Germinal center (tissue), 1 donor: Measurements from ENCODE around the gene MCF2L.

Experiments
- DNase-seq: peaks from one replicate; pipeline ENCODE4 v3.0.0; 2012; ENCODE audit warnings: mixed read lengths, low spot score

The MCF2L gene

DNA sequence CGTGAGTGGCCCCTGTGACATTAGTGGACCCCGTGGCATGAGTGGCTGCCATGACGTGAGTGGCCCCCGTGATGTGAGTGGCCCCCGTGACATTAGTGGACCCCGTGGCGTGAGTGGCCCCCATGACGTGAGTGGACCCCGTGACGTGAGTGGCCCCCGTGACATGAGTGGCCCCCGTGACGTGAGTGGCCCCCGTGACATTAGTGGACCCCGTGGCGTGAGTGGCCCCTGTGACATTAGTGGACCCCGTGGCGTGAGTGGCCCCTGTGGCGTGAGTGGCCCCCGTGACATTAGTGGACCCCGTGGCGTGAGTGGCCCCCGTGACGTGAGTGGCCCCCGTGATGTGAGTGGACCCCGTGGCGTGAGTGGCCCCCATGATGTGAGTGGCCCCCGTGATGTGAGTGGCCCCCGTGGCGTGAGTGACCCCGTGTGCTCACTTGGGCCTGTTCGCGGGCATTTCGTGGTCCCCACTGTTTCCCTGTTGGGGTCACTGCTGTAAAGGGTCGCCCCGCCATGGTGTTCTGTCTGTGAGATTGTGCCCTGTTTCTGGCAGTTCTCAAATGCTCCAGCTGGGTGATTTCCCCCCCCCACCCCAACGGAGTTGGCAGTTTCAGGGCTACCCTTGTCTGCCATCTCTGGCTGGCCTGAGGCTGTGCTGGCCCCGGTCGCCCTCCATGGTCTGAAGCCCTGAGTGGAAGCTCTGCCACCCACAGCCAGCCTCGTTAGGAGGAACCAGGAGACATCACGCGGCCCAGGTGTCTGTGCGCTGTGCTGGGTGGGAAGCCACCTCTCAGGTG is 64.2 kb downstream of the MCF2L start:
- no peak for DNase-seq

DNA sequence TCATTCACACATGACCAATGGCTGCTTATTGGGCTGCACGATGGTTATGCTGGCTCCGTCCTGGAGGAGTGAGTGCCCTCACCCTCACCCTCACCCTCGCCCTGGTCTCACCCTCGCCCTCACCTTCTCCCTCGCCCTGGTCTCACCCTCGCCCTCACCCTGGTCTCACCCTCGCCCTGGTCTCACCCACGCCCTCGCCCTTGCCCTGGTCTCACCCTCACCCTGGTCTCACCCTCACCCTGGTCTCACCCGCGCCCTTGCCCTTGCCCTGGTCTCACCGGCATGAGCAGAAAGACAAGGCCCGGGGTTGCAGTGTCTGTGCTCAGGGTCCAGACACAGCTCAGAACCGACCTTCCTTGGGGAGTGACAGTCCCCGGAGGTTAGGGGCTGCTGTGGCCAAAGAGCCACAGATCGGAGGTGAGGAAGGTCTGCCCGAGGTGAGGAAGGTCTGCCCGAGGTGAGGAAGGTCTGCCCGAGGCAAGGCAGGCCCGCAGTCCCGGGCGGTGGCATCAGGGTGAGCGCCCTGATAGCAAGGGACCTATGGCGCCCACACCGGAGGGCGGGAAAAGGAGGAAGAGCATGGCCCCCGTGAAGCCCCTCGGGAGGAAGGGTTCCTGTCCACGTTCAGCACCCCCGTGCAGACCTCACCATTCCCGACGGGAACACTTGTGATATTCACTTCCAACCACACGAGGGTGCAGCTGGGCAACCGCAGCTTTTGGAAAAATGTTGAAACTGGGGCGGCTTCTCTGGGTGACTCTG is 65.6 kb downstream of the MCF2L start:
- DNase-seq = no peak

DNA sequence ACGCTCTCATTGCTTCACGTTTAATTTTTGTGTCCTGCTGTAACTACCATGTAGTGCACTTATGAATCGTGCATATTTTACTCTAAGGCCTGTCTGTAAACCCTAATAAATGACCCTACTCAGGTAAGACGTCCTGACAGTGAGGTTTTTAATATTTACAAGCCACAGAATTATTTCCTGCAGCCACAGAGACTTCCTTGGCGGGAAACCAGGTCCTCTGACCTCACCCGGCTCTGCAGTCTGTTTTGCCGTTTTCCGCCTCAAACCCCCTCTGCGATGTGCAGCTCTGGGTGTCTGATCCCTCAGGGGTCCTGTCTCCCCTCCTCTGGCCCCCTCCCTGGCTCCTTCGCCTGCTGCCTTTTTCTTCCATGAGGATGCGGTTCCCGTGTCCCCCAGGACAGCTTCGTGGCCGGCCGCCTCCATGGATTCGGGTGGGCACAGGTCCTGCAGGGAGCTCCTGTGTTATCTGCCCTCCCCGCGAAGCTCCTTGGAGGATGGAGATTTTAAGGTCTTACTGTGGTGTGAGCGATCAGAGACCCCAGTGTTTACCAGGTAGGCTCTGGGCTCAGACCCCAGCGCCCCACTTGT is 66.3 kb downstream of the MCF2L start:
- DNase-seq = no peak

DNA sequence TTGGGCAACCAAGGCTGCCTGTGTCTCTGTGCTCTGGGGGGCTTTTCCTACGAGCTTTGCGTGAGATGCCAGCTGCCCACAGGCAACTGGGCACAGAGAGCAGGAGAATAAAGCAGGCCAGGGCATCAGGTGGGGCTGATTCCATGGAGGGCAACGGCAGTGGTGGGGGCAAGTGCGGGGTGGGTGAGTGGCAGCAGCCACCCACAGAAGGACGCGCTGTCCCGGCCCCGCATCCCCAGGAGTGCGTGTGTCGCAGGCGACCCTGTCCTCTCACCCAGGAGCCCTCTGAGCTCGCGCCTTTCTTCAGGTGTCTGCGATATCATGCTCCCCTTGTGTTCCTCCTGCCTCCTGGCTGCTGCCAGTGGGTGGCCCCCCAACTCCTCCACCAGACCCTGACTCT is 67.4 kb downstream of the MCF2L start:
- no peak for DNase-seq

DNA sequence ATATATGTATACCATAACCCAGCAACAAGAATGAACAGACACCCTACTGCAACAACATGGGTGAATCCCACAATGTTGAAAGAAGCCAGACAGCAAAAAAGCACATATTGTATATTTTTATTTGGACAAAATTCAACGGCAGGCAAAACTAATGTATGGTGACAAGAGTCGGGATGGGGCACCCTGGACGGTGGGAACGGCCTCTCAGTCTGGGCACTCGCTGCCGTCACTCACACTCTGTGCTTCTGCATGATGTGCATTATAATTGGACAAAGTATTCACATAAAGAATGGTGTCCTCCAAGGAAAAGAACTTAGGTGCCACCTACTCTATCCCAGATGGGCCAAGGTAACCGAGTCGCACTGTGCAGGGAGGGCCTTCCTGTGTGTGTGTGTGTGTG is 71.0 kb downstream of the MCF2L start:
- no peak for DNase-seq

DNA sequence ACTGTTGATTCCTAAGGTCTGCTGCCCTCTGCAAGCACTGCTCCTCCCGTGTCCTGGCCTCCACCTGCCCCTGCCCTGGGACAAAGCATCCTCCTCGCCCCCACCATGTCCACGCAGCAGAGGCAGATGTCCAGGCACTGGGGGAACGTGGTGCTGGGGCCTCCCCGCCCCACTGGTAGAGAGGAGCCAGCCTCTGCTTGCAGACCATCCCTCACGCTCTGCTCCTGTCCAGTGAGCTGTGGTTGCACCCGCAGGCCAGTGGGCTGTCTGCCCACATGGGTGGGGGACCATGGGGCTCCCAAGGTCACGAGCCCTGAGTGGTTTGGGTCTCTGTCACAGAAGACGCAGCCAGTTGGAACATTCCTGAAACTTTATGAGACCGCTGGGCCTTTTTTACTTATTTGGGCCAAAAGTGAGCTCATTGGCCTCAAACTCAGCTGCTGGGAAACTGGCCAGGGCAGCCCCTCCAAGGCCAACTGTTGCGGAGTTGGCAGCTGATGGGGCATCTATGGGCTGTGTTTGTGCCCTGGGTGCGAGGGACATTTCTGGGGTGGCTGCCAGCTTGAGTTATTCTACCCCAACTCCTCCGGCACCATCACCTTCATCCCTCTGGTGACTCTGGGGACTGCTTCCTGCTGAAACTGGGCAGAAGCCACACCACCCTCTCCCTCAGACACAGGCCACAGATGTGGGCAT is 71.7 kb downstream of the MCF2L start:
- no peak for DNase-seq

DNA sequence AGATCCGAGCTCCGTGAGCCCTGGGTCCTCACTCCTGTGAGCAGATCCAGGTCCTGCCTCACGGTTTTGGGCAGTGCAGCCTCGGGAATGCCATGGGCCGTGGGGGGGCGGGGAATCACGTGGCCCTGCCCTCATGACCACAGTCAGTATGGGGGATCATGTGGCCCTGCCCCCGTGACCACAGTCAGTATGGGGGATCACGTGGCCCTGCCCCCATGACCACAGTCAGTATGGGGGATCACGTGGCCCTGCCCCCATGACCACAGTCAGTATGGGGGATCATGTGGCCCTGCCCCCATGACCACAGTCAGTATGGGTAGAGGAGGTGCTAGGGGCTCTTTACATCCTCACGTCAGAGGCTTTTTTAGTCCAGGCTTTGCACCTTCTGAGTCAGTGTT is 72.3 kb downstream of the MCF2L start:
- DNase-seq = no peak

DNA sequence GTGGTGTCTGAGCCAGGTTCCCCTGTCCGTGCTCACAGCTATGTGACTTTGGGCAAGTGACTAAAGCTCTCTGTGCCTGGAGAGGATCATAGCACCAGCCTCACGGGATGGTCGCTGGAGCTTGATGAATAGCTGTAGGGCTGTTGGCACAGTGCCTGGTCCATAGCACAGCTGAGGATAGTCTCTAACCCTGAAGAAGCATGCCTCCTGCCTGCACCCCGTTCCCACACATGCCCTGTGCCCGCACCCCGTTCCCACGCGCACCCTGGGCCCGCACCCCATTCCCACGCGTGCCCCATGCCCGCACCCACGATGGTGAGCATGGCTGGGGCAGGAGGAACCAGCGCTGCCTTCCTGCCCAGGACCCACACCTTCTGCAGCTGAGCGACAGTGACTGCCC is 72.9 kb downstream of the MCF2L start:
- DNase-seq = no peak

DNA sequence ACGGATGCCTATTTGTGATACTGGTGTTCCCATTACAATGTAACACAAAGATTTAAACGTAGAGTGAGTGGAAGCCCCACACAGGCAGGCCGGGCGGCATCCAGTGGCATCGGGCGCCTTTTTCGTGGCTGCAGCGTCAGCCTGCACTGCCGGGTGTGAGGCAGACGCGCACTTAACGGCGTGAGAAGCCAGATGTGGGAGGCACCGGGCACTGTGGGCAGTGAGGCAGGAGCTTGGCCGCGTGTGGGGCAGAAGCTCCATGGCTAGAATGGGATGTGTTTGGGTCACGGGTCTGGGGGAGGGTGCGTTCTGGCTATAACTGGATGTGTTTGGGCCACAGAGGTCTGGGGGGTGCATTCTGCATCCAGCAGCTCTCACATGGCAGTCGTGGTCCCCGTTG is 73.4 kb downstream of the MCF2L start:
- DNase-seq = no peak

DNA sequence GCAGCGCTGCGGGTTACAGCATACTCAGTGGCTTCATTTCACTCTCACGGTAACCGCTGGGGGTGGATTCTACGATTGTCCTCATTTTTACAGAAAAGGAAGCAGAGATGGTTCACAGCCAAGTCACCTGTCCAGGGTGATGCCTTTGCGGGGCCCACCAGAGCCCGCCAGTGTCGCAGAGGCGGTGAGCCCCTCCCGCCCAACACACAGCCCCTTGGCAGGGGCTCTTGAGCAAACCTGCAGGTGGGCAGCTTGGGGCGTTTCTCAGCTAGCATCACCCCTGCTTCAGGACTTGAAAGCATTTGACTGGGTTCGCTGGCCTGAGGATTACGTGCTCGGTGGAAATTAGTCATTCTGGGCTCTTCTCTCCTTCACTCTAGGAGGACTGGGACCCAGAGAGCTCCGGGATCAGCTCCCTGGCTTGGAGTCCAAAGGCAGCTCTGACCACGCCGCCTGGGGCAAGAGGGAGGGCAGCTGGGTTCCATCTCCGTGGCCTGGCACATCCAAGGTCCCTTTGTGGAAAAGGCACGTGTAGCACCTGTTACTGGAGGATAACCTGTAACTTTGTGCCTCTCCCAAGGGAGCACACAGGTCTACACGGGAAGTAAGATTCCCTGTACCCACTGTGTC is 74.1 kb downstream of the MCF2L start:
- no peak for DNase-seq

DNA sequence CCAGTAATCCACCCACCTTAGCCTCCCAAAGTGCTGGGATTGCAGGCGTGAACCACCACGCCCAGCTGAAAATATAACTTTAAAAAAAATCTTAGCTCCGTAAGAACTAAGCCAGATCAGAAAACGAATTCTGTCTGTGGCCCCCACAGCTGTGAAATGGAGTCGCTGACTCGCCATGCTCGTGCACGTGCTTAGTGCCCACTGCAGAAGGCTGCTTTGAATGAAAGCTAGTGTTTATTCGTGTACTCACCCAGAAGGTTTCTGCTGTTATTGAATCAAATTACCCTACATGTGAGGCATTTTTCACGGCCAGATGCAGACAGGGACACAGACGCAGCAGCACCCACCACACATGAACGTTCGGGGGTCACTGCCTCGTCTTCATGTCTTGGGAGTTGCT is 74.9 kb downstream of the MCF2L start:
- DNase-seq = no peak

DNA sequence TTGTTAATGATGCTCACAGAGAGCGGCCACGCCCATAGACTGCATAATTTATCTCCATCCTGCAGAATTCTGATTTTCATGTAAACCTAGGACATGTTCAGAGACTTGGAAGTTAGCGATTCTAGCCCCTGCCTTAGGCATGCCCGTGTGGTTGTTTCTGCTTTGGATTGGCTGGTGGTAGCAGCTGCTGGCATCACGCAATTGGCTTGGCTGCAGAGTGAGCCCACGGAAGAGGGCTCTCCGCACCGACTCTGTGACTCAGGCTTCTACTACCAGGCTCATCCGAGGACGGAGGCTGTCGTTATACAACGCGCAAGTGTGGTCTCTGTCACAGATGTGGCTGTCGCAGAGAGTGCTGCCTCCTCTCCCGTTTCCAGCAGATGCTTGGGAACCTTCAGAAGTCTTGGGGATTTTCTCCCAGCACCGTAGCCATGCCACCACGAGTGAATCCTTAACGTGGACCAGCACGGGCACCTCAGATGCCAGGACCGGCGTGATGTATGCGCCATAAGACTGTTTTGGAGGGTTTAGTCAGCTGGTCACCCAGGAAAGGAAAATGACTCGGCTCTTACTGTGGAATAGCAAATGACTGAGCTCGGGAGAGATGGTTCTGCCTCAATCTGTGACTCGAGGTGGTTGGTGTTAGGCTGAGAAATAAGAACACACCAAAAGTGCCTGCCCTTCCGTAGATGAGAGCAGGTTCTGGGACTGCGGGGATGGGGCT is 75.5 kb downstream of the MCF2L start:
- no peak for DNase-seq

DNA sequence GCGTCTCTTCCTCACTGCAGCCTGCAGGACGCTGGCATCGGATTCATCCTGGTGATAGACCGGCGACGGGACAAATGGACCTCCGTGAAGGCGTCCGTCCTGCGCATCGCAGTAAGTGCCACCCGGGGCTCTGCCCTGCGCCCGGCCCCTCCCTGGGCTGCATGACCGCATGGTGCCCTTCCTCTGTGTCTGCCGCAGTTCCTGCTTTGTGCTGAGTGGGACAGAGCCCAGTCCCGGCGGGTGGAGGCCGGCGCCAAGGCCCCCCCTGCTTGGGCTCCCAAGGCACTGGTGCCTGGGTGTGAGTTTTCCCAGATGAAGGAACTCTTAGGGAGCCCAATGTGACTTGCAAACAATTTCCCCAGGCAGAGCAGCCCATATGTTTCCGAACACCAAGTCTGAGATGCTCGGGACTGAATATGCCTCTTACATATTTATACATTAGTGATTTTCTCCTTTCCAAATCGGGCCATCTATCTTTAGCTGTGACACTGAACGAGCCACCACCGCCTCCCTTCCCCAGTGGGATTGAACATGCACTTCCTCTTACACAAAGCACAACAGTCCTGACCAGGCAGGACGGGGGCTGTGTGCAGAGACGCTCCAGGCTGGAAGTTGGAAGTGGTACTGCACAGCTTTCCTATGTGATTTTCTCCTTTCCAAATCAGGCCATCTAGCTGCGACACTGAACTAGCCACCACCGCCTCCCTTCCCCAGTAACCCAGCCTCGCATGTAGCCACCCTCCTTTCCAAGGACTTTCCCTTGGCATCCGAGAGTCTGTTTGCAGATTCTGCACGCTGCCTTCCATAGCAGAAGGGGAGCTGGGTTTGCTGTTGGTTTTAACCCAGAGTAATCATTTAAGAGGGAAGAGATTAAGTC is 76.5 kb downstream of the MCF2L start:
- no peak for DNase-seq

DNA sequence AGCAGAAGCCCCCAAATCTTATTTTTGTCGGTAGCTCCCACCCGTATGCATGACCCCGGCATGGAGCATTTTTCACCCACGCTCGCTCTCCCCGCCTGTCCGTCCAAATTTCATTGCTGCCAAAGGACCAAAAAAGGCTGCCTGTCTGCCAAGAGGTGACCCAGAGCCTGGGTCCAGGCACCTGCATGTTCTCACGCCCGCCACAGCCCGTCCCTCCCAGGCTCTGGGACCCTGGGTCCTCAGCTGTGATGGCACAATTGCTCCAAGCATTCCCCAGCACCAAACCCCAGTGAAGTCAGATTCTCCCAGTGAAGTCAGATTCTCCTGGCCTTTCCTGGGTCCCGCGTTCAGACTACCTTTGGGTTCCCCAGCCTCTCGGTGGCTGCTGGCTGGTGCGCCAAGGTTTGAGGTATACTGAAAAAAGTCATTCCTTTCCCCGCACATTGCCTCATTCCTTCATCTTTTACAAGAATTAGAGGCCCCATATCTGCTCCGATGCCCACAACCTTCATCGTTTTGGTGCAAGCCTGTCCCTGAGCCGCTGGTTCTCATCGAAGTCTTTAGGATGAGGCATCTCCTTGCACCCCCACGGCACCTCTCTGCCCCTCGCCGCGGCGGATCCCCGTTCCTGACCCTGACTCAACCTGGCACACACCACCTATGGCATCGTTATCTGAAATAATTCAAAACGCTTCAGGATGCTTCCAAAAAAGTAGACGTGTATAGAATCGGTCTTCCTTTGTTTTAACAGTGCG is 77.3 kb downstream of the MCF2L start:
- no peak for DNase-seq

DNA sequence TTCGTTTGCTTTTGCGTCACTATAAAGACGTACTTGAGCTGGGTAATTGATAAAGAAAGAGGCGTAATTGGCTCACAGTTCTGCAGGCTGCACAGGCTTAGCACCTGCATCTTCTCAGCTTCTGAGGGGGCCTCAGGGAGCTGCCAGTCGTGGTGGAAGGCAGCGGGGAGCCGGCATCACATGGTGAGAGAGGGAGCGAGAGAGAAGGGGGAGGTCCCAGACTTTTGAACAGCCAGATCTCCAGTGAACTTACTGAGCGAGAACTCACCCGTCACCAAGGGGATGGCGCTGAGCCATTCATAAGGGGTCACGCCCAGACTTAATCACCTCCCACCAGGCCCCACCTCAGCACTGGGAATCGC is 77.8 kb downstream of the MCF2L start:
- no peak for DNase-seq

DNA sequence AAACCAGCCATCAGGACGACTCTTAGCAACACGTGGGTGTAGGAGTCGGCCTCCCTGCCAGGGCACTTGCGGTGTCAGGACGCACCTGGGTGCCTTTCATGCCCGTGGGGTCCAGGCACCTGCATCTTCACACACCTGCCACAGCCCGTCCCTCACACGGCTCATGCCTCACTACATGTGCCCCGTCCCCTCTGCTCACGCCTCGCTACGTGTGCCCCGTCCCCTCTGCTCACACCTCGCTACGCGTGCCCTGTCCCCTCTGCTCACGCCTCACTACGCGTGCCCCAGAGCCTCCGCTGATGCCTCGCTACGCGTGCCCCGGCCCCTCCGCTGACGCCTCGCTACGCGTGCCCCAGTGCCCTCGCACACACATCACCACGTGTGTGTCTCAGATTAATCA is 78.6 kb downstream of the MCF2L start:
- no peak for DNase-seq

DNA sequence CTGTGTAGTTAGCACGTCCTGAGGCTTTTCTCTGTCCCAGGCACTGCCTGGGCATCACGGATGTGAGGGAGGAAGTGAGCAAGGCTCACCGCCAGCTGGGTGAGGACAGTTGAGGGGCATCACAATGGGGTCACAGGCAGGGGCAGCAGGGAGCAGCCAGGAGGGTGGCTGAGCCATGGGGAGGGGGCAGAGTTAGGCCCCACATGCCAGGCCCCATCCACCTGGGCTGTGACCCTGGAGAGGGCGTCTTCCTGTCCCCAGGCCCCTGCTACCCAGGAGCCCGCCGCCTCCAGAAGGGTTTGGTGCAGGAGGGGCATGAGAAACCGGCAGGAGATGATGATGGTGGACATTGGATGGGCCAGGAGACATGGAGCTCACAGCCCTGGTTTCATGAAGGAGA is 79.8 kb downstream of the MCF2L start:
- no peak for DNase-seq

DNA sequence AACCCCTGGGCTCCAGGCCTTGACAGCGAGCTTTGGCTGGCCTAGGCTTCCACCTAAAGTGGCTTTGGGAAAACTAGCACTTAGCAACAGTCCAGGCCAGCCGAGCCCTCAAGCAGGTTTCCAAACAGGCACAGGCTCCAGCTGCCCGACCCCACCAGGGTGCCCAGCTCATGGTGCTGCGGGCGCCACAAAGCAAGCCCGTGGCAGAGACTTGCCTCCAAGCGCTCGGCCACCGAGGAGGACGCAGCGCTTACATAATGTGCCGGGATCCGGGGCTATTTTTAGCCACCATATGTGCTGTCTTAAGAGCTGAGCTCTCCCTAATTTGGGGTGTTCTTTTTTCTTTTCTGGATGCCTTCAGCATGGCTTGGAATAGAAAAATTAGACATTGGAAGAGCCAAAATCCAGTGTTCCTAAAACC is 80.5 kb downstream of the MCF2L start:
- DNase-seq = no peak

DNA sequence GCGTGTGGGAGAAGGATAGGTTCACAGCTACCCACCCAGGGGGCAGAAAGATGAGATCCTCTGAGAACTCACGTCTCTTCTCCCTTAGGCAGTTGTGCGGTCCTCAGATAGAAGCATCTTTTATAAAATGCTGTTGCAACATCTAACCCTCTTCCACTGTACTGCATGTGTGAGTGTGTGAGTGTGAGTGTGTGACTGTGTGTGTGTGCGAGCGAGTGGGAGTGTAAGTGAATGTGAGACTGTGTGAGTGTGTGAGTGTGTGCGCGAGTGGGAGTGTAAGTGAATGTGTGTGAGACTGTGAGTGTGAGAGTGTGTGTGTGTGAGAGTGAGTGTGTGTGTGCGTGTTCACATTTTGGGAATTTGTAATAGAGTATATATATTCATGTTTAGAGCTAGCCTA is 81.0 kb downstream of the MCF2L start:
- no peak for DNase-seq
